ENCODE measurements around the gene CSNK1D. TPM values are rescaled to one million over a fixed set of nuclear protein-coding genes. Genes with fewer than 3 reads are reported as not detected.
A peak's percentile ranks its signal among the peaks of the same experiment; 100 is the strongest.

Gene CSNK1D
- total RNA-seq, 4 donors from 2014 or later, result 148 to 232 (median 215) TPM

DNA sequence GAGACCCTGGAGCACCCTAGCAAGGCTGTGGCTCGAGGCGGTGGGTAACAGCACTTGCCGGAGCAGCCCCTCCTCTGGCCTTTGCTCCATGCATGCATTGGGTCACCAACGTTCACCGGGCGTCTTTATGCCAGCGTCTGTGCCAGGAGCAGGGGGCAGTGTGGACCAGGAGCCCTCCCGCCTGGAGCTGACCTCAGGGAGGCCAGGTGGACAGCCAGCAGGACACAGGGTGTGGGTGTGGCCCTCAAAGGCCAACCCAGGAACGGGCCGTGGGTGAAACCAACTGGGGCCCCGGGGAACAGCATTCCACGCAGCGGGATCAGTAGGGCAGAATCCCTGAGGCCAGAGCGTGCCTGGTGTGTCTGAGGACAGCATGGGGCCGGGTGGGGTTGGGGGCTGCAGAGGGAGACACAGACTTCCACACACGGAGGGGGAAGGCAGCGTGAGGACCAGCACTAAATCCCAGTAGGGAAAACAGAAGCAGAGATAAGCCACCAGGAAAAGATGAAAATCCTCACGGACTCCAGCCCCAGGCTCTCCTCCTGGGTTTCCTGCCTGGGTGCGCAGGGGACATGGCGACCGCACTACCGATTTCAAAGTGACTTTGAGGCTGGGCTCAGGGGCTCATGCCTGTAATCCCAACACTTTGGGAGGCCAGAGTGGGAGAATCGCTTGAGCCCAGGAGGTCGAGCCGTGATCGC, 46.8 kb upstream of the CSNK1D start:
- DNase-seq, result no peak
- H3K27me3 ChIP-seq, result no peaks in the 10 kb centered on the region
- TF ChIP-seq POLR2A (IDR thresholded peaks at IDR 0.05), result no peak
- TF ChIP-seq, protein P1, sequence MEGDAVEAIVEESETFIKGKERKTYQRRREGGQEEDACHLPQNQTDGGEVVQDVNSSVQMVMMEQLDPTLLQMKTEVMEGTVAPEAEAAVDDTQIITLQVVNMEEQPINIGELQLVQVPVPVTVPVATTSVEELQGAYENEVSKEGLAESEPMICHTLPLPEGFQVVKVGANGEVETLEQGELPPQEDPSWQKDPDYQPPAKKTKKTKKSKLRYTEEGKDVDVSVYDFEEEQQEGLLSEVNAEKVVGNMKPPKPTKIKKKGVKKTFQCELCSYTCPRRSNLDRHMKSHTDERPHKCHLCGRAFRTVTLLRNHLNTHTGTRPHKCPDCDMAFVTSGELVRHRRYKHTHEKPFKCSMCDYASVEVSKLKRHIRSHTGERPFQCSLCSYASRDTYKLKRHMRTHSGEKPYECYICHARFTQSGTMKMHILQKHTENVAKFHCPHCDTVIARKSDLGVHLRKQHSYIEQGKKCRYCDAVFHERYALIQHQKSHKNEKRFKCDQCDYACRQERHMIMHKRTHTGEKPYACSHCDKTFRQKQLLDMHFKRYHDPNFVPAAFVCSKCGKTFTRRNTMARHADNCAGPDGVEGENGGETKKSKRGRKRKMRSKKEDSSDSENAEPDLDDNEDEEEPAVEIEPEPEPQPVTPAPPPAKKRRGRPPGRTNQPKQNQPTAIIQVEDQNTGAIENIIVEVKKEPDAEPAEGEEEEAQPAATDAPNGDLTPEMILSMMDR (IDR thresholded peaks at IDR 0.05), result no peak
- H3K36me3 ChIP-seq, result no peaks in the 10 kb centered on the region
- no peak overlapping the region for H3K4me3 ChIP-seq
- H3K27ac ChIP-seq, result peak overlapping the region in 1 of 4 donors; percentile 30
- H3K4me1 ChIP-seq, result peaks cover 0 to 39% (median 9%) of the 10 kb centered on the region in 4 donors
- H3K9me3 ChIP-seq, result no peaks in the 10 kb centered on the region

- TF ChIP-seq POLR2A (IDR thresholded peaks at IDR 0.05), result no peak
- TF ChIP-seq, protein P1 (IDR thresholded peaks at IDR 0.05), result no peak
- Histone ChIP-seq H3K36me3 (no peaks in the 10 kb centered on the region), H3K4me3 (no peak overlapping the region), H3K9me3 (no peaks in the 10 kb centered on the region), H3K27me3 (no peaks in the 10 kb centered on the region), H3K4me1 (peaks cover 0 to 37% (median 12%) of the 10 kb centered on the region in 4 donors), H3K27ac (peak overlapping the region in 1 of 4 donors; percentile 30)
- no peak for DNase-seq
Measured at GRCh38 chr17:82319619-82320062, 46.1 kb upstream of the CSNK1D start.

GRCh38 chr17:82318772-82319606, 45.5 kb upstream of the CSNK1D start:
- no peaks in the 10 kb centered on the region for H3K27me3 ChIP-seq

DNA sequence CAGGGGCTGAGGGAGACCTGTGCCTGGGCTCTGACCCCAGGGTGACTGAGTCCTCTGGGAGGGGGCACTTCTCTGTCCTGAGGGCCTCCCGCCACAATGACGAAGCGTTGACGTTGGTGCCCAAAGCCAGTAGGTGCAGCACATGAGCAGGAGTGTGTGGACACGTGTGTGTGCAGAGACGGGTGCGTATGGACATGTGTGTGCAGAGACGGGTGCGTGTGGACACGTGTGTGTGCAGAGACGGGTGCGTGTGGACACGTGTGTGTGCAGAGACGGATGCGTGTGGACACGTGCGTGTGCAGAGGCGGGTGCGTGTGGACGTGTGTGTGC, 44.6 kb upstream of the CSNK1D start:
- Histone ChIP-seq H3K27ac (no peak overlapping the region), H3K36me3 (no peaks in the 10 kb centered on the region), H3K9me3 (no peaks in the 10 kb centered on the region), H3K4me1 (peaks cover 0 to 30% (median 15%) of the 10 kb centered on the region in 4 donors), H3K4me3 (no peak overlapping the region), H3K27me3 (no peaks in the 10 kb centered on the region)
- DNase-seq, result no peak
- TF ChIP-seq, protein P1 (IDR thresholded peaks at IDR 0.05), result no peak
- no peak for TF ChIP-seq POLR2A (IDR thresholded peaks at IDR 0.05)

More at GRCh38 chr17:82318772-82319606, 45.5 kb upstream of the CSNK1D start:
- H3K36me3 ChIP-seq, result no peaks in the 10 kb centered on the region
- no peak overlapping the region for H3K4me3 ChIP-seq
- H3K9me3 ChIP-seq, result no peaks in the 10 kb centered on the region
- H3K27ac ChIP-seq, result no peak overlapping the region
- TF ChIP-seq, protein P1 (IDR thresholded peaks at IDR 0.05), result no peak
- TF ChIP-seq POLR2A (IDR thresholded peaks at IDR 0.05), result no peak
- H3K4me1 ChIP-seq, result peaks cover 0 to 30% (median 15%) of the 10 kb centered on the region in 4 donors
- DNase-seq, result no peak

DNA sequence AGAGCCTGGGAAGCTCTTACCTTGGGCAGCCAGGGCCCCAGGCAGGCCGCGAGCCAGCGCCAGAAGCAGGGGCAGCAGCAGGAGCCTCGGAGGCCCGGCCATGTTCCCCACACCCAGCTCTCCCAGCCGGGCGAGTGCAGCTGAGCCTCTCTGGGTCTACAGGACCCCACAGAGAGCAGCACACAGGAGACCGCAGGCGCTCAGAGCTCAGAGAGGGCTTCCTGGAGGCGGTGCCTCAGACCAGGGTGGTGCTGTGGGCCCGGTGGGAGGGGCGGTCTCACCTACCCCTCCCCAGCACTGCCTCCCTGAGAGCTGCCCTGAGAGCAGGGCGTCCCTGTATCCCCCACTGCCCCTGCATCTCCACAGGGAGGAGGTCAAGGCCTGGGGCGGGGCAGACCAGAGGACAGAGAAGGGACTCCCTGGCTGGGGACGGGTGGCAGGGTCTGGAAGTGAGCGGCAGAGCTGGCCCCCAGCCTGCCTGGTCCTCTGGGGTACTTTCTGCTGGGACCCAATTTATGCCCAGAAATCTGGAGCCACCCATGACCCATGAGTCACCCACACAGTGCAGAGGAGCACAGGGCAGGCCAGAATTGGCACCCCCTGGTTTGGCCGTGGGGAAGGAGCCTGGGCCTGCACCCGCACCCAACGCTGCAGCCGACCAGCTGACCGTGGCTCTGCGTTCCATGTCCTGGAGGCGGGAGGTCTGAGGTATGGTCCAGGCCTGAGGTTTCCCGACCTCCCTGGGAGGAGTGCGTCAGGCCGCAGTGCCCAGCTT, 44.1 kb upstream of the CSNK1D start, which contains the start of gene CD7:
TSS of gene CD7 (minus strand) at position 215 of the 775 bp plus-strand sequence. CDS start at position 102, 113 bp downstream.
- H3K9me3 ChIP-seq, result no peaks in the 10 kb centered on the region
- DNase-seq, result peak in 2 of 3 donors; percentile 61 to 78

More for the DNA sequence above, 44.1 kb upstream of the CSNK1D start, which contains the start of gene CD7:
- Histone ChIP-seq H3K27ac (peak within 1 kb of the TSS; percentile 59 to 75 (median 72)), H3K4me1 (peaks cover 0 to 30% (median 15%) of the 10 kb centered on the region in 4 donors), H3K36me3 (no peaks in the 10 kb centered on the region), H3K4me3 (peak within 1 kb of the TSS; percentile 28 to 46 (median 35)), H3K27me3 (no peaks in the 10 kb centered on the region)
- TF ChIP-seq, protein P1 (IDR thresholded peaks at IDR 0.05), result no peak
- peak in 1 of 2 donors; percentile 34 for TF ChIP-seq POLR2A (IDR thresholded peaks at IDR 0.05)
